ENCODE results near the gene BYSL.

Gene BYSL

DNA sequence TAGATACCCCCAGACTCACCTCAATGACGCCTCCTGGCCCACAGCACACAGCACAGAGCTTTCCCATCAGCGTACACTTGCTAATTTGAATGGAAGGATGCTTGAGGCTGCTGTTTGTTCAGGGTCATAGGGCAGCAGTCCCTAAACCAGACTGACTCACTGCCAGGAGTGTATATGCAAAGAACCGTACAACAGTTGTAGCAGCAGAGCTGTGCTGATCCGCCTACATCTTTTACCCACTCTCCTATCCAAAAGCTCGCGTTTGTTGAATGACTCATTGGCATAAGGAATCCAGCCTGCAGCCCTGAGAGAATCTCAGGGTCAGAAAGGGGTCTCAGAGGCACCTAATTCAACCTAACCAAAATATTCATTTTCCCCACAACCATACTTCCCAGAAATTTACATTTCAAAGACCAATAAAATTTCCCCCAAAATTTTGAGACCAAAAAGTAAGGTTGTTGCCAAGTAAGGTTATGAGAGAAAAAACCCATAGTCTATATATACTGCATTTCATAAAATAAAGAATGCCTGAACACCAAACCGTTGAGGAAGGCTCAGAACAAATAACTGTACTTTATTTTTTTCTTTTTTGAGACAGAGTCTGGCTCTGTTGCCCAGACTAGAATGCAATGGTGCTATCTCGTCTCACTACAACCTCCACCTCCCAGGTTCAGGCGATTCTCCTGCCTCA is 55.6 kb downstream of the BYSL start:
- DNase-seq (ENCODE audit: low read depth in 2 of 2): no peak

Data from fibroblast of skin of left biceps (primary cell).